ENCODE measurements around the gene HACD2. TPM values are rescaled to one million over a fixed set of nuclear protein-coding genes. Genes with fewer than 3 reads are reported as not detected.

Gene HACD2
- total RNA-seq, 1 experiment from 2014 or later, result 27.4 TPM

DNA sequence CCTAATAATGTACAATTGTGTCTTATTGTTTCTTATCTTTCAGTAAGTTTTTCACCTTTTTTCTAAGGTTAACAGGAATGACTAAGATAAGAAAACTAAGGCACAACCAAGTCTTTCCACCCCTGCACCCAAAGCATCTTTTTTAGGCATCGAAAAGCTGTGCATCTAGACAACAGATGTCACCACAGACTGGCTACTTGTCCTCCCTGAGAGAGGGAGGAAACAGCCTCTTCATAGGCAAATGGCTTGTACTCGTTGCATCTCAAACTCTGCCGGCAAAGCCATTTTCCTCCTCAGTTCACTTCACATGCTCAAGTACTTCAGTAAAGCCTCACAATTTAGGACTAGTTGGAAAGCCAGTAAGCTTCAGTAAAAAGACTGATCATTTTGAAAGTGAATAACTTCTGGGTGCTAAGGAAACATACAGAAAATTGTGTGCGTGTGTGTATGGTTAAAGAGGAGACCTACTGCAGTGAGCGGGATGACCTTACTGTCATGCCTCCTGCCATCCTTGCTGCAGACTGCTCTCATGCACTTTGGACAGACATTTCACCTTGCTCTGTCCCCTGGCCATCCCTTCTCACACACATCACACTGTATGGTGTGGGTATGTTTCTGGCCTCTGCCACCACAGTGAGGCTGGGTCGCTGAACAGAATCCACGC lies 36.5 kb upstream of the HACD2 start:
- H3K4me1 Mint-ChIP-seq, result peaks cover 13 to 16% of the 10 kb centered on the region in 2 experiments
- H2BK5ac ChIP-seq (ENCODE audit: insufficient read length, low read length), result no peak overlapping the region
- no peak overlapping the region for H2BK120ac ChIP-seq (ENCODE audit: low read depth, low read length, poor library complexity, severe bottlenecking)
- no peak overlapping the region for H3K9ac ChIP-seq (ENCODE audit: extremely low read depth, insufficient read length, low read length)
- no peak overlapping the region for H3T11ph ChIP-seq (ENCODE audit: low read length)
- no peaks in the 10 kb centered on the region for H3K23me2 ChIP-seq (ENCODE audit: insufficient read length, low read depth, low read length, poor library complexity, severe bottlenecking)
- H2AK5ac ChIP-seq (ENCODE audit: insufficient read length, low read length), result no peak overlapping the region
- no peak overlapping the region for H2BK20ac ChIP-seq (ENCODE audit: low read depth, low read length, poor library complexity, severe bottlenecking)
- no peaks in the 10 kb centered on the region for H3K9me3 ChIP-seq (ENCODE audit: control insufficient read depth, low read depth, low read length)
- H4K8ac ChIP-seq (replicated peaks; ENCODE audit: insufficient read length, low read depth, low read length), result no peak overlapping the region
- H4K5ac ChIP-seq (ENCODE audit: insufficient read length, low read depth, low read length), result no peak overlapping the region
- no peak for TF ChIP-seq CTCF (conservative IDR thresholded peaks at IDR 0.05)
- H3K27ac ChIP-seq (ENCODE audit: insufficient read length, low read depth, low read length), result no peak overlapping the region
- no peaks in the 10 kb centered on the region for H3K27me3 ChIP-seq (ENCODE audit: insufficient read depth, low read length)
- no peaks in the 10 kb centered on the region; a peak in 1 of 7 replicates for H3K36me3 Mint-ChIP-seq (ENCODE audit: insufficient read depth in 1 of 3, low read depth in 3 of 3)
- H3K4ac ChIP-seq (ENCODE audit: low read depth, low read length), result no peak overlapping the region
- peaks cover 7% of the 10 kb centered on the region for H3K4me1 ChIP-seq (ENCODE audit: insufficient read depth, low read length)
- WGBS (ENCODE audit: extremely low coverage, insufficient read length, low lambda C conversion rate), result no CpG with 5 or more reads among the region's 7 CpGs
- no peak for DNase-seq
- no peaks in the 10 kb centered on the region for H3K79me1 ChIP-seq (ENCODE audit: insufficient read depth, low read depth, low read length, poor library complexity, severe bottlenecking)
- no peak overlapping the region for H3K4me3 Mint-ChIP-seq
- H3K56ac ChIP-seq (ENCODE audit: insufficient read length, low read depth, low read length), result no peak overlapping the region
- no peak overlapping the region; a peak in 1 of 7 replicates for H3K27ac Mint-ChIP-seq
- H4K91ac ChIP-seq (ENCODE audit: insufficient read length, low read depth, low read length), result no peak overlapping the region
- H2BK15ac ChIP-seq (ENCODE audit: low read depth, low read length), result no peak overlapping the region
- no peaks in the 10 kb centered on the region for H4K20me1 ChIP-seq (ENCODE audit: control insufficient read depth, insufficient read depth, insufficient read length)
- H3K79me2 ChIP-seq (ENCODE audit: insufficient read depth, low read length), result no peaks in the 10 kb centered on the region
- H3K14ac ChIP-seq (ENCODE audit: insufficient read depth, low read length), result no peak overlapping the region
- H3K18ac ChIP-seq (ENCODE audit: insufficient read length, low read depth, low read length), result no peak overlapping the region
- H2AFZ ChIP-seq (ENCODE audit: low read length), result no peak overlapping the region
- no peaks in the 10 kb centered on the region for H3K9me3 Mint-ChIP-seq
- no peaks in the 10 kb centered on the region for H3K27me3 Mint-ChIP-seq (ENCODE audit: low read depth)
- no peak overlapping the region for H3K23ac ChIP-seq (ENCODE audit: insufficient read length, low read depth, low read length)
- no peak overlapping the region for H3K4me2 ChIP-seq (ENCODE audit: insufficient read depth, insufficient read length, low read length)
- no peak overlapping the region for H2BK12ac ChIP-seq (ENCODE audit: insufficient read length, low read depth, low read length)

Data from H9 (cell line).